ENCODE data around the gene TPSG1.

The TPSG1 gene

GRCh38 chr16:1224558-1224957 lies 510 bp downstream of the TPSG1 start:
- Histone ChIP-seq H2AFZ (ENCODE audit: low read length) (no peak overlapping the region), H3K9me3 (ENCODE audit: low read length) (no peaks in the 10 kb centered on the region), H3F3A (ENCODE audit: insufficient read depth, low read length) (no peaks in the 10 kb centered on the region), H3K4me1 (ENCODE audit: insufficient read depth, low read length, severe bottlenecking) (no peaks in the 10 kb centered on the region), H3K9ac (ENCODE audit: low read length) (no peak overlapping the region), H4K20me1 (ENCODE audit: insufficient read depth, low read length) (no peaks in the 10 kb centered on the region), H3K4me3 (ENCODE audit: low read depth, low read length, poor library complexity, severe bottlenecking) (no peak overlapping the region), H3K27me3 (ENCODE audit: insufficient read depth, low read length) (0 out of 2 replicates have a peak, but pooled peaks cover 3% of the 10 kb centered on the region), H3K27ac (ENCODE audit: low read depth, low read length, poor library complexity, severe bottlenecking) (no peak overlapping the region), H3K9me2 (ENCODE audit: low read depth, low read length) (no peaks in the 10 kb centered on the region), H3K4me2 (ENCODE audit: low read length) (no peak overlapping the region), H3K79me2 (ENCODE audit: insufficient read depth, low read length) (no peaks in the 10 kb centered on the region), H3K36me3 (ENCODE audit: insufficient read depth, low read length) (no peaks in the 10 kb centered on the region)
- no peak for TF ChIP-seq EZH2 (IDR thresholded peaks at IDR 0.05; ENCODE audit: borderline replicate concordance, low read length)
- TF ChIP-seq, protein P1, sequence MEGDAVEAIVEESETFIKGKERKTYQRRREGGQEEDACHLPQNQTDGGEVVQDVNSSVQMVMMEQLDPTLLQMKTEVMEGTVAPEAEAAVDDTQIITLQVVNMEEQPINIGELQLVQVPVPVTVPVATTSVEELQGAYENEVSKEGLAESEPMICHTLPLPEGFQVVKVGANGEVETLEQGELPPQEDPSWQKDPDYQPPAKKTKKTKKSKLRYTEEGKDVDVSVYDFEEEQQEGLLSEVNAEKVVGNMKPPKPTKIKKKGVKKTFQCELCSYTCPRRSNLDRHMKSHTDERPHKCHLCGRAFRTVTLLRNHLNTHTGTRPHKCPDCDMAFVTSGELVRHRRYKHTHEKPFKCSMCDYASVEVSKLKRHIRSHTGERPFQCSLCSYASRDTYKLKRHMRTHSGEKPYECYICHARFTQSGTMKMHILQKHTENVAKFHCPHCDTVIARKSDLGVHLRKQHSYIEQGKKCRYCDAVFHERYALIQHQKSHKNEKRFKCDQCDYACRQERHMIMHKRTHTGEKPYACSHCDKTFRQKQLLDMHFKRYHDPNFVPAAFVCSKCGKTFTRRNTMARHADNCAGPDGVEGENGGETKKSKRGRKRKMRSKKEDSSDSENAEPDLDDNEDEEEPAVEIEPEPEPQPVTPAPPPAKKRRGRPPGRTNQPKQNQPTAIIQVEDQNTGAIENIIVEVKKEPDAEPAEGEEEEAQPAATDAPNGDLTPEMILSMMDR (IDR thresholded peaks at IDR 0.05; ENCODE audit: low read length) = no peak

GRCh38 chr16:1223355-1224214 lies 1.5 kb downstream of the TPSG1 start:
- Histone ChIP-seq H3K4me2 (ENCODE audit: low read length) (no peak overlapping the region), H3K4me1 (ENCODE audit: insufficient read depth, low read length, severe bottlenecking) (no peaks in the 10 kb centered on the region), H4K20me1 (ENCODE audit: insufficient read depth, low read length) (no peaks in the 10 kb centered on the region), H3K9me2 (ENCODE audit: low read depth, low read length) (no peaks in the 10 kb centered on the region), H3K79me2 (ENCODE audit: insufficient read depth, low read length) (no peaks in the 10 kb centered on the region), H2AFZ (ENCODE audit: low read length) (no peak overlapping the region), H3K36me3 (ENCODE audit: insufficient read depth, low read length) (no peaks in the 10 kb centered on the region), H3K27me3 (ENCODE audit: insufficient read depth, low read length) (0 out of 2 replicates have a peak, but pooled peaks cover 3% of the 10 kb centered on the region), H3K4me3 (ENCODE audit: low read depth, low read length, poor library complexity, severe bottlenecking) (no peak overlapping the region), H3K9ac (ENCODE audit: low read length) (no peak overlapping the region), H3F3A (ENCODE audit: insufficient read depth, low read length) (no peaks in the 10 kb centered on the region), H3K27ac (ENCODE audit: low read depth, low read length, poor library complexity, severe bottlenecking) (no peak overlapping the region), H3K9me3 (ENCODE audit: low read length) (no peaks in the 10 kb centered on the region)
- TF ChIP-seq, protein P1 (IDR thresholded peaks at IDR 0.05; ENCODE audit: low read length) = no peak
- TF ChIP-seq EZH2 (IDR thresholded peaks at IDR 0.05; ENCODE audit: borderline replicate concordance, low read length) = no peak

- H3K9ac ChIP-seq (ENCODE audit: low read length) = no peak overlapping the region
- H3K79me2 ChIP-seq (ENCODE audit: insufficient read depth, low read length) = no peaks in the 10 kb centered on the region
- H3K27ac ChIP-seq (ENCODE audit: low read depth, low read length, poor library complexity, severe bottlenecking) = no peak overlapping the region
- H3K27me3 ChIP-seq (ENCODE audit: insufficient read depth, low read length) = 0 out of 2 replicates have a peak, but pooled peaks cover 3% of the 10 kb centered on the region
- no peaks in the 10 kb centered on the region for H3K4me1 ChIP-seq (ENCODE audit: insufficient read depth, low read length, severe bottlenecking)
- no peak overlapping the region for H3K4me3 ChIP-seq (ENCODE audit: low read depth, low read length, poor library complexity, severe bottlenecking)
- no peak overlapping the region for H2AFZ ChIP-seq (ENCODE audit: low read length)
- no peaks in the 10 kb centered on the region for H3K9me3 ChIP-seq (ENCODE audit: low read length)
- H3F3A ChIP-seq (ENCODE audit: insufficient read depth, low read length) = no peaks in the 10 kb centered on the region
- TF ChIP-seq, protein P1 (IDR thresholded peaks at IDR 0.05; ENCODE audit: low read length) = no peak
- TF ChIP-seq EZH2 (IDR thresholded peaks at IDR 0.05; ENCODE audit: borderline replicate concordance, low read length) = no peak
- no peaks in the 10 kb centered on the region for H3K9me2 ChIP-seq (ENCODE audit: low read depth, low read length)
- no peaks in the 10 kb centered on the region for H4K20me1 ChIP-seq (ENCODE audit: insufficient read depth, low read length)
- no peak overlapping the region for H3K4me2 ChIP-seq (ENCODE audit: low read length)
- H3K36me3 ChIP-seq (ENCODE audit: insufficient read depth, low read length) = no peaks in the 10 kb centered on the region
Observed at GRCh38 chr16:1222553-1223354, 2.3 kb downstream of the TPSG1 start.
